Testis (tissue), 2 donors: Measurements from ENCODE around the gene LHX4.

ENCODE experiments used
- CTCF ChIP-seq, 3 experiments: fragments of 450-650 bp in 2 of 3; fragments of 200-600 bp in 1 of 3; sonication (generic) in 1 of 3; IDR thresholded peaks; one replicate each; pipeline ENCODE4 v1.5.1; 2016 to 2019; ENCODE audit warnings: antibody characterized with exemption in 3 of 3, mild to moderate bottlenecking in 2 of 3, moderate library complexity in 1 of 3
- POLR2A ChIP-seq: fragments of 450-650 bp; IDR thresholded peaks from one replicate; pipeline ENCODE4 v1.6.1; 2017; ENCODE audit warnings: antibody characterized with exemption, mild to moderate bottlenecking, moderate library complexity

- TF ChIP-seq CTCF (IDR thresholded peaks at IDR 0.05), result no peak
- TF ChIP-seq POLR2A, result no peak
These were observed 5.0 kb downstream of the LHX4 start for GRCh38 chr1:180235077-180235501.
